ENCODE measurements around the gene CDC37L1.

GRCh38 chr9:4670591-4670990 is 8.8 kb upstream of the CDC37L1 start:
- TF ChIP-seq EZH2phosphoT487 (IDR thresholded peaks at IDR 0.05; ENCODE audit: insufficient read depth, low read depth) (no peak), EZH2 (IDR thresholded peaks at IDR 0.05; ENCODE audit: insufficient read depth, poor library complexity, severe bottlenecking) (no peak)
